GM21723 (cell line): ENCODE measurements around the gene OR2V1.
"Not testable (repeated sequence)": the region's sequence is repeated elsewhere in the genome, so short reads cannot be mapped to it uniquely, and the experiment has no call there.

Experiments used
- ATAC-seq: cut with Tn5 transposase; IDR thresholded peaks from one replicate; pipeline ENCODE4 v1.9.1; 2021; ENCODE audit warnings: mild to moderate bottlenecking, moderate library complexity; ENCODE audit not compliant: unreplicated experiment

The OR2V1 gene

DNA sequence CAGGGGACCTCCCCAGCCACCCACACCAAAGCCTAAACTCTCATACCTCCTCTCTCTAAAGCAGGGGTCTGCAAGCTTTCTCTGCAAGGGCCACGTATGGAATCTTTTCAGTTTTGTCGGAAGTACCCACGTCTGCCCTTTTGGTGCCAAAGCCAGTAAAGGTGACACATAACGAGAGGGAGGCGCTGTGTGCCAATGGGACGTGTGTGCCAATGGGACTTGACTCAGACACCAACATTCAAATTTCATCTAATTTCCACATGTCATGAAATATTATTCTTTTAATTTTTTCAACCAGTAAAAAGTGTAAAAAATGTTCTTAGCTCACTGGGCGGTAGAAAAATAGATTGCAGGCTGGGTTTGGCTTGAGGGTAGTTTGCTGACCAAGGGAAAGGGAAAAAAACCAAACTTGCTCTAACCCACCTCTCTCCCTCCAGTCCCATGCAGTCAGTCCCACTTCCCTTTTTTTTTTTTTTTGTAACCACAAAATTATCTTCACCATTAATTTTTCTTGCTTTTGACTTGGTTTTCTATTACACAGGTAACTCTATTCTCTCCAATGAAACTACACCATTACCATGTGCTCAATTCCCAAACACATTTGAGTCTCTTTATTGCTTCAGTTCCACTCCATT is 25.5 kb downstream of the OR2V1 start:
- ATAC-seq: no peak

DNA sequence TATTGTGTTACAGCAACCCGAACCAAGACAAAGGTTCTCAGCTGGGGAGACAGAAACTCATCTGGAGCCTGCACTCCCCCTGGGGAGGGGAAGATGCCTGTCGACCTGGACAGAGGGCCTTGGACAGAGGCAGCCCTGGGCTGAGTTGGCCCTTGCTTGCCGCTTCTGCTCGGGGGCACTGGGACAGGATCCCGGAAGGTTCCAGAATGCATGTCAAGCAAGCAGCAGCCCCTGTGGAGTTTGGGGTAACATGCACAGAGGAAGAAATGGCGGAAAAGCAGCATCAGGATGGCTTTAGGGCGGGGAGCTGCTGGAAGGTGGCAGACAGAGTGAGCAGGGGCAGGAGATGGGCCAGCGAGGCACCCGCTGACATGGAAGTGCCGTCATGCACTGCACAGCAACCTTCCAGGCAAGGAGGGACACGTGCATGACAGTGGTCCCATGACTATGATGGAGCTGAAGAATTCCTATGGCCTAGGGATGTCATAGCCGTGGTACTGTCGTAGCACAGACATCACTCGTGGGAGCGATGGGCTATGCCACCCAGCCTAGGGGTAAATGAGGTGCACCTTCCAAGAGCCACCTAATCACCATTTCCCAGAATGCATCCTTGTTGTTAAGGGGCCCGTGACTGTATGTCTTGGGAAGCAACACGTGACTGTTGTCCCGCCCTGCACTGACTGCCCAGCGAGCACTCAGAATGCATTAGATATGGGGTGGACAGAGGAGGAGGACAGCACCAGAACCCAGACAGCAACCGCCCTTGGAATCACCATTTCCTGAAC is 26.2 kb downstream of the OR2V1 start:
- ATAC-seq: not testable (repeated sequence)

DNA sequence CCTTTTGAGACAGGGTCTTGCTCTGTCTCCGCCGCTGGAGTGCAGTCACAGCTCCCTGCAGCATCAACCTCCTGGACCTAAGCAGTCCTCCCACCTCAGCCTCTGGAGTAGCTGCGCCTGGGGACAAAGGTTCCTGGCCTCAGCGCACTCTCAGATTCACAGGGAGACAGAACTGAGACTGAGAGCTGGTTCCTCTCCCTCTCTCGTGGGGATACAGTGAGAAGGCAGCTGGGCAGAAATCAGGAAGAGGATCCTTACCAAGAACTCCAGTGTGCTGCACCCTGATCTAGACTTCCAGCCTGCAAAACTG is 26.8 kb downstream of the OR2V1 start:
- ATAC-seq: not testable (repeated sequence)

DNA sequence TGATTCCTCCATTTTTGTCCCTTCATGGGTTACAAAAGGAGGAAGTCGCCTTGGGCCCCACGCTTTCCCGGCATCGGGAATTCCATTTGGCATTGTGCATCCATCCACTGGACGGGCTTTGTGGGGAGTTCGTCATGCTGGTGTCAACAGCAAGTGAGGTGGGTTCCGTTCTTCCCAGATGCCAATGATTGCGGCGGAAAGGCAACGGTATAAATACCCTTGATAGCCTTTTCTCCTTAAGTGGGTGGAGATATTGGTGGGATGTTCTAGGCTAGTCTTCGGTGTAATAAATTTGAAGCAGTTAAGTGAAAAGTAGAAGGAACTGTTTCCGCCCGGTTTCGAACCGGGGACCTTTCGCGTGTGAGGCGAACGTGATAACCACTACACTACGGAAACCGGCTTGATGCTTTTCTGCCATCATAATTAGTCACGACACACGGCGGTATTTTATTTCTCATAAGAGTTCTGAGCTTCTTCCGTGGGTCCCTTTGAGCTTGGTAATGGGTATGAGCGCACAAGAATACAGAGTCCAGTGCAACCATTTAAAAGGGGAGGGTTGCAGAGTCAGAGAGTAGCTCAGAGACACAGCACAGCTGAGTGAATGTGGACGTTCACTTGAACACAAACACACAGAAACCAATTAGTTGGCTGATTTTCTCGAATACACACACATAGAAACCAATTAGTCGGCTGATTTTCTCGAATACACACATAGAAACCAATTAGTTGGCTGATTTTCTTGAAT is 28.9 kb downstream of the OR2V1 start:
- not testable (repeated sequence) for ATAC-seq

DNA sequence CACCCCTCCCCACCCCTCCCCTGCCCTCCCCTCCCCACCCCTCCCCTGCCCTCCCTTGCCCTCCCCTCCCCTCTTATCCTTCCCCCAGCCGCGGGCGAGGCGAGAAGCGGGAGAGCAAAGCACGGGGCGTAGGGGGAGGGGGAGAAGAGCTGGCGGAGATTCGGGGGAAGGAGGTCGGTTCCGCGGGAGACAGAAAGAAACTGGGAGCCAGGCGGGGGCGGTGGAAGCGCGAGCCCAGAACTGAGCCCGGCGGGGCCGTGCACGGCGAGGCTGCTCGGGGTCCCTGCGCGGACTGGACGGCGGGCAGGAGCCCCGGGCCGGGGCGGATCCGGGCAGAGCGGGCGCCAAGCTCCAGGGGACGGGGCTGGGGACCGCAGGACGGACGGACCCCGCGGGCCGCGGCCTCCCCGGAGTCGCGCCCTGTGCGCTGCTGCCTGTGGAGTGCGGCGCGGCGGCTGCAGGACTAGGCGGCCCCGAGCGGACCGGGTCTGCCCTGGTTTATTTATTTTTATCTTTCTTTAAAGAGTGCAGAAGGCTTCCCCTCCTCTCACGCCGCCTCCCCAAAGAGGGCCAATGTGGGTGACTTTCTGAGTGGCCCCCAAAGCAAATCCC is 29.8 kb downstream of the OR2V1 start:
- ATAC-seq: not testable (repeated sequence)

DNA sequence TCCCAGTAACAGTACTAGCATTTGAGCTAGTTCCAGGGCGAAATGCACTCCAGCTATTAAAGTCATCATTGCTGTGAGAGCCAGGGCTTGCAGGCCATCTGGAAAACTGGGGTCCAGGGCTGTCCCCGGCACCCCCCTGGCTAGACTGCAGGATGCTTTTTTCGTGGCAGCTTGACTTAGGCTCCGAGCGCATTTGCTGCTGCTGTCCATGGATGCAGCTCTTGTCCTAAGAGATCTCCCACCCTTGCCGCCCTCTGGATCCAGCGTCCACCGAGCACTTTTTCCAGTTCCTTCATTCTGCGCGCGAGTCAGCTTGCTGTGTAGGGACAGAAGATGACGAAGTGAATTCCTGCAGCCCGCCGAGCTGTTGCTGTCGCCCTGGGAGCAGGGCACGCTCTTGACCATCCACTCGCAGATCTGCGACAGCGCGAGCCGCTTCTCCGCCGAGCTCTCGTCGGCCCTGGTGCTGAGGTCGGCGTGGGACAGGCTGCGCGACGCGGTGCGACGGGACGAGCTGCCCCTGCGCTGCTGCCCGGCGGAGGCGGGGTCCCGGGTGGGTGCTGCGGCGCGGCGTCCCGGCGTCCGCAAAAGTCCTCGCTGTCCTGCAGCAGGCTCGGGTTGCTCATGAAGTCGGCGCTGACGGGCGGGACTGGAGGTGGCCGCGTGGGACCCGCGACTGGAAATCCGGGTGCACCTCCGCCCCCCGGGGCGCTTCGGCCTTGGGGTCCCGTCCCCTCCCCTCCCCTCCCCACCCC is 30.7 kb downstream of the OR2V1 start:
- no peak for ATAC-seq

DNA sequence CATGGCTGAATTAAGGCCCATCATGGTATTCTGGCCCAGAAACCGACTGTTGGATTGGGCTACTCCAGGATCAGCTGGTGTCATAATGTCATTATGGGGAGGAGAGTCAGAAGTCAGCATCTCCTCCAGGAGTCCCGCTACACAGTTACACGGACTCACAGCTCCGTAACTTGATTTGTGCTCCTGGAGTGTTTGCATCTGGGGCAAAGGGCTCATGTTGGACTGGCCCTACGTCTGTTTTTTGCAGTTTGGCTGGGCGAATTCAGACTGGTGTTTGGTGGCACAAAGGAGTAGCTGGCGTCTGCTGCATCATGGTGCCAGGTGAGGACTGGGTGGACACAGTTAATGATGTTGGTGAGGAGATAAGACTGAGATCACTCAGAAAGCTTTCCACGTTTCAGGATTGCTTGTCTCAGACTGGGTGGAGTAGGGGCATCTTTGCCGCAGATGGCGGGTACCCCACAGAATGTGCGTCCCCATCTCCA is 31.3 kb downstream of the OR2V1 start:
- ATAC-seq: no peak

DNA sequence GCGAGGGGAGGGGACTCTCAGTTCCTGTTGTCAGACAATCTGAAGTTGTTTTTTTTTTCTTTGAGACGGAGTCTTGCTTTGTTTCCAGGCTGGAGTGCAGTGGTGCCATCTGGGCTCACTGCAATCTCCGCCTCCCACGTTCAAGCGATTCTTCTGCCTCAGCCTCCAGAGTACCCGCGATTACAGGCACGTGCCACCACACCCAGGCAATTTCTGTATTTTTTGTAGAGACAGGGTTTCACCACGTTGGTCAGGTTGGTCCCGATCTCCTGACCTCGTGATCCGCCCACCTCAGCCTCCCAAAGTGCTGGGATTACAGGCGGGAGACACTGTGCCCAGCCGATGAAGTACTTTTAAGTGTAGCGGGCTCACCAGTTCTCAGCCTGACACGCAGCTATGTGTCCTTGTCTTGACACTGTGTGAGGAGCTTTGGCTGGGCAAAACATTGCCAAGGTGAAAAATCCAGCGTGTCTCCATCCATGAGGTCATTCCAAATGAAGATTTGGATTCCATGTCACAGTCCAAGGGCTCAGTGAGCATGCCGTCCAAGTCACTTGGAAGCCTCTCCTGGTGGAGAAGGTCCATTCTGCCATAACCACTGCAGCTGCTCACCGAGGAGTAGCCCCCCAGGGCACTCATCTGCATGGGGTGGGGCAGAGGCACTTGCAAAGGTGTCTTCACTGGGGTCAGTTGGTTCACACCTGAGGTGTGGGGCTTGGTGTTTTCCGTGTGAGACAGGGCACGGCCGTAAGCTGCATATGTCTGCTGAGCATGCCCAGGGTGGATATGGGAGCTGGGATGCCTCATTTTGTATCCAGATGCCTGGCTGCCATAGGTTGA is 32.0 kb downstream of the OR2V1 start:
- no peak for ATAC-seq

DNA sequence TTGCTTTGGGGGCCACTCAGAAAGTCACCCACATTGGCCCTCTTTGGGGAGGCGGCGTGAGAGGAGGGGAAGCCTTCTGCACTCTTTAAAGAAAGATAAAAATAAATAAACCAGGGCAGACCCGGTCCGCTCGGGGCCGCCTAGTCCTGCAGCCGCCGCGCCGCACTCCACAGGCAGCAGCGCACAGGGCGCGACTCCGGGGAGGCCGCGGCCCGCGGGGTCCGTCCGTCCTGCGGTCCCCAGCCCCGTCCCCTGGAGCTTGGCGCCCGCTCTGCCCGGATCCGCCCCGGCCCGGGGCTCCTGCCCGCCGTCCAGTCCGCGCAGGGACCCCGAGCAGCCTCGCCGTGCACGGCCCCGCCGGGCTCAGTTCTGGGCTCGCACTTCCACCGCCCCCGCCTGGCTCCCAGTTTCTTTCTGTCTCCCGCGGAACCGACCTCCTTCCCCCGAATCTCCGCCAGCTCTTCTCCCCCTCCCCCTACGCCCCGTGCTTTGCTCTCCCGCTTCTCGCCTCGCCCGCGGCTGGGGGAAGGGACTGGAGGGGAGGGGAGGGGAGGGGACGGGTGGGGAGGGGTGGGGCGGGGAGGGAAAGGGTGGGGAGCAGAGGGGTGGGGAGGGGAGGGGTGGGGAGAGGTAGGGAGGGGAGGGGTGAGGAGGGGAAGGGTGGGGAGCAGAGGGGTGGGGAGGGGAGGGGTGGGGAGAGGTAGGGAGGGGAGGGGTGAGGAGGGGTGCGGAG is 33.0 kb downstream of the OR2V1 start:
- not testable (repeated sequence) for ATAC-seq

DNA sequence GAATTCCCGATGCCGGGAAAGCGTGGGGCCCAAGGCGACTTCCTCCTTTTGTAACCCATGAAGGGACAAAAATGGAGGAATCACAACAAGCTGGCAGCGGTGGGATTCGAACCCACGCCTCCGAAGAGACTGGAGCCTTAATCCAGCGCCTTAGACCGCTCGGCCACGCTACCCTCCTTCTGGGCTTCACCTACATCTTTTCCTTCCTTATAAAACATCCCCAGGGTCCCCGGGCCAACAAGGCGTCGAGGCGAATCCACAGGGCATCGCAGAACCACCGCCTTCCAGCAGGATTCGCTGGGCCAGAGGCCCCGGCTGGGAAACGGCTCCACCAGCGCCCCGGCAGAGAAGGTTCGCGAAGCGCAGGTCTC is 33.6 kb downstream of the OR2V1 start:
- not testable (repeated sequence) for ATAC-seq

DNA sequence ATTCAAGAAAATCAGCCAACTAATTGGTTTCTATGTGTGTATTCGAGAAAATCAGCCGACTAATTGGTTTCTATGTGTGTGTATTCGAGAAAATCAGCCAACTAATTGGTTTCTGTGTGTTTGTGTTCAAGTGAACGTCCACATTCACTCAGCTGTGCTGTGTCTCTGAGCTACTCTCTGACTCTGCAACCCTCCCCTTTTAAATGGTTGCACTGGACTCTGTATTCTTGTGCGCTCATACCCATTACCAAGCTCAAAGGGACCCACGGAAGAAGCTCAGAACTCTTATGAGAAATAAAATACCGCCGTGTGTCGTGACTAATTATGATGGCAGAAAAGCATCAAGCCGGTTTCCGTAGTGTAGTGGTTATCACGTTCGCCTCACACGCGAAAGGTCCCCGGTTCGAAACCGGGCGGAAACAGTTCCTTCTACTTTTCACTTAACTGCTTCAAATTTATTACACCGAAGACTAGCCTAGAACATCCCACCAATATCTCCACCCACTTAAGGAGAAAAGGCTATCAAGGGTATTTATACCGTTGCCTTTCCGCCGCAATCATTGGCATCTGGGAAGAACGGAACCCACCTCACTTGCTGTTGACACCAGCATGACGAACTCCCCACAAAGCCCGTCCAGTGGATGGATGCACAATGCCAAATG is 34.1 kb downstream of the OR2V1 start:
- not testable (repeated sequence) for ATAC-seq

DNA sequence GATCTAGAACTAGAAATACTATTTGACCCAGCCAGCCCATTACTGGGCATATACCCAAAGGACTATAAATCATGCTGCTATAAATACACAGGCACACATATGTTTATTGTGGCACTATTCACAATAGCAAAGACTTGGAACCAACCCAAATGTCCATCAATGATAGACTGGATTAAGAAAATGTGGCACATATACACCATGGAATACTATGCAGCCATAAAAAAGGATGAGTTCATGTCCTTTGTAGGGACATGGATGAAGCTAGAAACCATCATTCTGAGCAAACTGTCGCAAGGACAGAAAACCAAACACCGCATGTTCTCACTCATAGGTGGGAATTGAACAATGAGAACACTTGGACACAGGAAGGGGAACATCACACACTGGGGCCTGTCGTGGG is 35.8 kb downstream of the OR2V1 start:
- not testable (repeated sequence) for ATAC-seq

DNA sequence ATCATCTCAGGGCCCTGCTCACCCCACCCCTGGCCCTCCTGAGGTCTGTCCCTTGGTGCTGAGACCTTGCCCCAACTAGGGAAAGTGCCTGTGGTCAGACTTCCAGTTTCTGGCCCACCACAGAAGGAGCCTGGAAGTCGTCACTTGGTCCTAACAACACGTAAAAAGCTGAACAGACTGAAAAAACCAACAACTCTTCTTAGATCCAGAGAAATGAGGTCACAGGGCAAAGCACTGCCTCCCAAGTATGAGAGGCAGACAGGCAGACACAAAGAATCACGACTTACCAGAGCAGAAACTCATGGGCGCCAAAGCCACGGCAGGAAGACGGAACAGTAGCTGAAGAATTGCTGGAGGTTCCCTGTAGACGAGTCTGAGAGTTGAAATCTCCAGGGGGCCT is 38.5 kb downstream of the OR2V1 start:
- no peak for ATAC-seq

DNA sequence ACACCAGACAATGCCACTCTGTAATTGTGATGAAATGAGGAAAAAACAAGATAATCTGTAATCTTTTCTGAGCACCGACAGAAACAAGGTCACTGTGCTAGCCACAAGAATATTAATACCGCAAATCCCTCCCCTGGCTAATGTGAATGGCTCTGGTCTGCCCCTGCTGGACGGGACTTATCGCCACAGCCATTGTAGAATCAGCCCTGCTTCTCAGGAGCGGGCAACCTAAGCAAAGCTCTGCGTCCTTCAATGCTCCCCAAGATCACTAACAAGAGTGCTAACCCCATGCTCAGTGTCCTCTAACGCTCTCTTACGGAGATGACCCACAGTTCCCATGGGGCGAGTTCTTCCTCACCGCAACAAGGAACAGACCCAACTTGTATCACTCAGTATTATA is 42.7 kb downstream of the OR2V1 start:
- no peak for ATAC-seq

DNA sequence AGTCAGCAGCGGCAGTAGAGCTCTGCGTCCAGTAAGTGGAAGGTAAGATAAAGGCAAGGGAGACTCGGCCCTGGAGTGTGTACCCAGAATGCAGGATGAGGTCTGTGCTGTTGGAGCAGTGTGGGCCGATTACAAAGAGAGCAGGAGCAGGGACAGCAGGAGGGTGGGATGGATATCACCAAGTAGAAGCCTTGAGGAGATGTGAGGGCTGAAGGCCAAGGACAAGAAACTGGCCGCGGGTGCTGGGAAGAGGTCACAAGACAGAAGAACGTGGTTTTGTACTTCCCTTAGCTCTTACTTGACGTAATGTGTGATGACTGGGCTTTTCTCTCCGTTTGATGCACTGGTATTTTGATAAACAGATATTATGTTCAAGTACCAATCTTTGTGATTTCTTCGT is 43.7 kb downstream of the OR2V1 start:
- no peak for ATAC-seq

DNA sequence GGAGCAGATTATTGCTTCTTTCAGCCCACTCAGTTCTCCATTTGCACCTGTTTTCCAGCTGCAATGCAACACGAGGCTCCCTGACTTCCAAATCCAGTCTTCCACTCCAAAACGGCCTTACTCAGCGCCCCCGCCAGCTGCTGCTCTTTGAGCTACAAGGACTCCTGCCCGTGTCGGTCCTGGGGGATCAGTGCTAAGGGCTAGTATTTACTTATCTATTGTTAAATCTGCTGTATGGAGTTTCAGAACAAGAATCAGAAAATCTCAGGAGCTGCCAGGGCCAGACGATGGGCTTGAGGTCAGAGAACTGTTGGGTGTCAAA is 44.1 kb downstream of the OR2V1 start:
- ATAC-seq: no peak

DNA sequence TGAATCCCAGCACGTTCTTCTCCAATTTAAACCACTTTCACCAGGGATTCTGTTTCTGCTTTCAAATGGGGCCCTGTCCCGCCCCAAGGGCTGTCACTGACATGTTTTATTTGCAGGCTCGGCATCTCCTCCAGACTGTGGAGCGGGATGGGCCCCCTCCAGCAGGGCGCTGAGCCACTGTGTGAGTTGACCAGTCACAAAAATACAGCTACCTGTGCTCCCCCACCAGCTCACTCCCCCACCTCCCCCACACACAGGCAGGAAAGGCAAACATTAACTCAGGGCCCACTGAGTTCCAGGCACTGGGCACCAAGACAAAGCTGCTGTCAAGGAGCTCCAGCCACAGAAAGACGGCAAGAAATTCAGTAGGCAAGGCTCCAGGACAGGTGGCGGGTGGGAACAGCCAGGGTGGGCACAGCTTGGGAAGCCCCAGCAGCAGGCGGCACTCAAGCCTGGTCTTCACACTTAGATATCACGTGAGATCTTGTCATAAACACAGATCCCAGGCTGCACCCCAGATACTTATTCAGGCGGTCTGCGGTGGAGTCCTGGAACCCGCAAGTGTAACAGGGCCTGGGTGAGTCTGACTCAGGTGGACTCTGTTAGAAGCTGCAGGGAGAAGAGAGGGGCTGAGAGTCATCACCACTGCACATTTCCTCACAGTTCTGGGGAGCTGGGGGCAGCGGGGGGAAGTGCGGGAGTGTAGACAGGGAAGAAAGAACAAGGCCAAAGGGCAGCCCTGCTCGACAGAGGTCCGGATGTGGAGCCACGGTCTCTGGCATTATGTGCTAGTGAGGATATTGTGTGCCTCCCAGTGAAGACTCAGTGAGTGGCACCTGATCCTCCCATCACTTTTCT is 44.7 kb downstream of the OR2V1 start:
- no peak for ATAC-seq

DNA sequence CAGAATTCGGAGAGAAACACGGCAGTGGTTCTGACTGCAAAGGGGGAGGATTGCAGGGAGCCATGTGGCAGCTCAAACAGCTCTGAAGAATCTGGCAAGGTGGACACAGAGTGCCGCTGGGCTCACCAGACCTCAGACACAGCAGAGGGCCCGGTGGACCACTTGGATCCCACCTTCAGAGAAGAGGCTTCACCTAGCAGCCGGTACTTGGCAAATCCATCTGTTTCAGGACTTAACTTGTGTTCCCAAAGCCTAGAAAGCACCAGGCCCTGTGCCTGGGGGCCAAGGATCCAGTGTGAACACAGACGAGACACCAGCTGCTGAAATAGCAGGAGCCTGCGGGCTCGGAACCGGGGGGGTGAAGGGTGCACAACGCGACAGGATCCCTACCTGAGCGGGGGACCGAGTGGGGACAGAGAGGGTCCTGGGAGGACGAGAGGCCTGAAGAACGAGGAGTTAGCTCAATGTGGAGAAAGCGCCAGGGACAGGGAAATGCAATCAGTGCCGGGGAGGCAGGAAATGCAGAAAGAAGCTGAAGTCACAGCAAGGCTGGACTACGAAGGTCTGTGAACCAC is 46.3 kb downstream of the OR2V1 start:
- ATAC-seq: no peak
